A549 (cell line): Measurements from ENCODE around the gene STIMATE.

Experiments used
- CBX2 ChIP-seq: fragments of 200-600 bp; sonication (generic); IDR thresholded peaks from 2 replicates; pipeline ENCODE4 v1.6.1; 2016; ENCODE audit warnings: low read depth, mild to moderate bottlenecking, borderline replicate concordance
- CEBPB ChIP-seq, 2 experiments: fragments of >200 bp in 1 of 2; sonication (Bioruptor Twin) in 1 of 2; formaldehyde crosslinking in 1 of 2; IDR thresholded peaks; 2 replicates each; pipeline ENCODE4 v1.6.1; 2012 to 2016
- CTCF ChIP-seq: fragments of >200 bp; sonication (Bioruptor Twin); formaldehyde crosslinking; IDR thresholded peaks from 3 replicates; pipeline ENCODE4 v1.5.1; 2016
- EP300 ChIP-seq, 2 experiments: fragments of >200 bp; sonication (Bioruptor Twin); formaldehyde crosslinking; IDR thresholded peaks; 2 replicates in 1 of 2; 3 replicates in 1 of 2; pipeline ENCODE4 v1.6.1; 2016 to 2017
- MAX ChIP-seq: IDR thresholded peaks from 2 replicates; pipeline ENCODE4 v1.6.1; 2012
- MAZ ChIP-seq: fragments of 150-350 bp; IDR thresholded peaks from 2 replicates; pipeline ENCODE4 v1.6.1; 2014; ENCODE audit warnings: antibody characterized with exemption, low read depth, low read length, borderline replicate concordance
- POLR2A ChIP-seq: IDR thresholded peaks from 2 replicates; pipeline ENCODE4 v1.6.1; 2012; ENCODE audit warnings: mild to moderate bottlenecking, low read length
- ZFP36 ChIP-seq: fragments of 450-650 bp; IDR thresholded peaks from 2 replicates; pipeline ENCODE4 v1.6.1; 2014; ENCODE audit warnings: borderline replicate concordance; ENCODE audit not compliant: partially characterized antibody
- TF ChIP-seq, protein P1 (sequence below): fragments of 200-600 bp; sonication (generic); IDR thresholded peaks from 2 replicates; pipeline ENCODE4 v1.6.1; 2016; ENCODE audit warnings: antibody characterized with exemption, mild to moderate bottlenecking, moderate library complexity

DNA sequence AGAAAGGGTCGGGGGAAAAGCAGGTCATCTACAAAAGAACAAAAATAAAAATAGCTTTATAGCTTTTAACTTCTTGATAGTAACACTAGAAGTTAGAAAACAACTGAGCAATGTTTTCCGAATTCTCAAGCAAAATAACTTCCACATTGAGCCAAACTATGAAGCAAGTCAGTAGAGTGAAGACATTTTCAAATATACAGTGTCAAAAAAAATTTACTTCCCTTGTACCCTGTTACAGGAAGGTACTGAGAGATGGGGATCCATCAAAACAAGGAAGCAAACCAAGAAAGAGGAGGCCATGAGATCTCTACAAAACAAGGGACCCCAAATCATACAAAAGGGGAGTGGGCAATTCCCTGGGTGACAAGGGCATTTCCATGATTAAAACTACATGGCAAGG is 26.6 kb upstream of the STIMATE start:
- TF ChIP-seq CEBPB (IDR thresholded peaks at IDR 0.05) (no peak), CTCF (no peak), ZFP36 (no peak), EP300 (IDR thresholded peaks at IDR 0.05) (no peak), POLR2A (no peak), CBX2 (no peak), MAX (no peak), MAZ (no peak)
- TF ChIP-seq, protein P1, sequence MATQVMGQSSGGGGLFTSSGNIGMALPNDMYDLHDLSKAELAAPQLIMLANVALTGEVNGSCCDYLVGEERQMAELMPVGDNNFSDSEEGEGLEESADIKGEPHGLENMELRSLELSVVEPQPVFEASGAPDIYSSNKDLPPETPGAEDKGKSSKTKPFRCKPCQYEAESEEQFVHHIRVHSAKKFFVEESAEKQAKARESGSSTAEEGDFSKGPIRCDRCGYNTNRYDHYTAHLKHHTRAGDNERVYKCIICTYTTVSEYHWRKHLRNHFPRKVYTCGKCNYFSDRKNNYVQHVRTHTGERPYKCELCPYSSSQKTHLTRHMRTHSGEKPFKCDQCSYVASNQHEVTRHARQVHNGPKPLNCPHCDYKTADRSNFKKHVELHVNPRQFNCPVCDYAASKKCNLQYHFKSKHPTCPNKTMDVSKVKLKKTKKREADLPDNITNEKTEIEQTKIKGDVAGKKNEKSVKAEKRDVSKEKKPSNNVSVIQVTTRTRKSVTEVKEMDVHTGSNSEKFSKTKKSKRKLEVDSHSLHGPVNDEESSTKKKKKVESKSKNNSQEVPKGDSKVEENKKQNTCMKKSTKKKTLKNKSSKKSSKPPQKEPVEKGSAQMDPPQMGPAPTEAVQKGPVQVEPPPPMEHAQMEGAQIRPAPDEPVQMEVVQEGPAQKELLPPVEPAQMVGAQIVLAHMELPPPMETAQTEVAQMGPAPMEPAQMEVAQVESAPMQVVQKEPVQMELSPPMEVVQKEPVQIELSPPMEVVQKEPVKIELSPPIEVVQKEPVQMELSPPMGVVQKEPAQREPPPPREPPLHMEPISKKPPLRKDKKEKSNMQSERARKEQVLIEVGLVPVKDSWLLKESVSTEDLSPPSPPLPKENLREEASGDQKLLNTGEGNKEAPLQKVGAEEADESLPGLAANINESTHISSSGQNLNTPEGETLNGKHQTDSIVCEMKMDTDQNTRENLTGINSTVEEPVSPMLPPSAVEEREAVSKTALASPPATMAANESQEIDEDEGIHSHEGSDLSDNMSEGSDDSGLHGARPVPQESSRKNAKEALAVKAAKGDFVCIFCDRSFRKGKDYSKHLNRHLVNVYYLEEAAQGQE: no peak
